Measurements from ENCODE around the gene UNC93A.
"Not testable (repeated sequence)": the region's sequence is repeated elsewhere in the genome, so short reads cannot be mapped to it uniquely, and the experiment has no call there.

The UNC93A gene

DNA sequence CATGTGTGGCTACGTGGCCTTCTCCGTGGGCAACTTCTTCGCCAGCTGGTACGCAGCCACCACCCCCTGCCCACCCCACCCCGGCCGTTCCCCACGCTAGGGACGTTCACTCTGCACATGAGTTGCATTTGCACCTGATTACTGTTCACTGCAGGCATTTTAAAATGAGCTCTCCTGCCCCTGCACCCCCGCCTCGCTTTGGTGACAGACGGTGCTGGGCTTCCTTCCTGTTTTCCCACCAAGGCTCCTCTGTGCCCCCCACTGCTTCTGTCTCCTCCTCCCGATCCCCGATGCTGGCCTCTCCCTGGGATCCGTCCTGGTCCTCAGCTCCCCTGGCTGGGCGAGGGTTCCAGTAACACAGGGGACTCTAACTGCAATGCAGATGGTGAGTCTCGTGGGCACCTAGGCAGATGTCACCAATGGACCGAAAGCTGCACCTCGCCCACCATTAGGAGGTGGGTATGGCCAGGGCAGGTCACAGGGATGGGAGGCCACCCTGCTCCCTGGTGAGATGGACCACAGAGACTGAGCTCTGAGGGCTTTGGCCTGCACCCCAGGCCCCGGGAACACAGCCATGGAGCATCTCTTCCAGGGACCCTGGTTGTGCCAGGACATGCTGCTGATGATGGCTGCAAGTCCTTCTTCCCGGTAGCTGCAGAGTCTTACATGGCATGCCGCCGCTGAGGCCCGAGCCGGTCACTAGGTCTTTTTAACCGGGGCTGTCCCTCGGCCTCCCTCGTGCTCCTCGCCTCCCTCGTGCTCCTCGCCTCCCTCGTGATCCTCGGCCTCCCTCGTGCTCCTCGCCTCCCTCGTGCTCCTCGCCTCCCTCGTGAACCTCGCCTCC lies 3.8 kb downstream of the UNC93A start:
- DNase-seq, result no peak

GRCh38 chr6:167295495-167296292 lies 4.6 kb downstream of the UNC93A start:
- DNase-seq, result no peak

DNA sequence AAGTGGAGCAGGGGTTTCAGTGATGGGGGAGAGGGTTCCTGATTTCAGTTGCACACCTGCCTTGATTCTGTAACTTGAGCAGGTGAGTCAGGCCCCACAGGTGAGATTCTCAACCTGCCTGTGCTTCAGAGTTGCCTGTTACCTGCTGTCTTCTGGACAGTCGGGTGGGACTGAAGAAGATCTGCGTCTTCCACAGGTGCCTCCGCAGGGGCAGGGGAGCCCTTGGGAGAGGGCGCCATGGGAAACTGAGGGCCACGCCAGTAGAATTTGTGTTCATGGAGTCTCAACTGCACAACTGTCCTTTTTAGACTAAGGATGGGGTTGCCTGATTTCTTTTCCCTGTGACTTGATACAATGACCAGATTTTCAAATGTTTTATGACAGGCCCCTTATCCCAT lies 5.2 kb downstream of the UNC93A start:
- no peak for DNase-seq

DNA sequence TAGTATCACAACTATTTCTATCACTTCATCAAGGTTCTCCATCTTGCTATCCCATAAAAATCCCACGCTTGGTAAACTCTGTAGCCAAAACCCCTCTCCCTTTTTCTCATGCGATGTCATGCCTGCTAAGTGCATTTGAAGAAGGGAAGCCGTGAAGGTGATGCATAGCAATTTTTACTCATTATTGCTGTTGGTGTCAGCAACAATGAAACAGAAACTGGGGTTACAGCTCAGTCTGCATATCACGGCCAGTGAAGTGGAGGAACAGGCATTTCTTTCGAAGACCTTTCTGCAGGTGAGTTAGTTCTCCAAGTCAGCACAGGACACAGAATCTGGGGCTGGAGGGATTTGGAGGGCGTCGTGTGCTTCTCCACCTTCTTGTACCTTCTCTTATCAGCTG lies 5.8 kb downstream of the UNC93A start:
- no peak for DNase-seq

DNA sequence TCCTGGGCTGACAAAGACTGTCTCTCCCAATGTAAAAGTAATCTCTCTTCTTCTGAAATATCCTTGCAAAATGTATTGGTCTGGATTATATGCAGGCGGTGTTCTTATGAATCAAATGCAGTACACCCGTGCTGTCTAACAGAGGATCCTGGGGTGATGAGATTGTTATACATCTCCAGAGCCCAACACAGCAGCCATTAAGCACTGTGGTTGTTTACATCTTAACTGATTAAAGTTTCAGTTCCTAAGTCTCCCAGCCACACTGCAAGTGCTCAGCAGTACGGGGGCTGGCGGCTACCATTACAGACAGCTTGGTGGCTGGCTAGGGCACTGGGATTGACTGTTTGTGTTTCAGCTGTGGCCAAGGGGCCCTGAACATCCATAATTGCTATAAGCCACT lies 7.0 kb downstream of the UNC93A start:
- no peak for DNase-seq

DNA sequence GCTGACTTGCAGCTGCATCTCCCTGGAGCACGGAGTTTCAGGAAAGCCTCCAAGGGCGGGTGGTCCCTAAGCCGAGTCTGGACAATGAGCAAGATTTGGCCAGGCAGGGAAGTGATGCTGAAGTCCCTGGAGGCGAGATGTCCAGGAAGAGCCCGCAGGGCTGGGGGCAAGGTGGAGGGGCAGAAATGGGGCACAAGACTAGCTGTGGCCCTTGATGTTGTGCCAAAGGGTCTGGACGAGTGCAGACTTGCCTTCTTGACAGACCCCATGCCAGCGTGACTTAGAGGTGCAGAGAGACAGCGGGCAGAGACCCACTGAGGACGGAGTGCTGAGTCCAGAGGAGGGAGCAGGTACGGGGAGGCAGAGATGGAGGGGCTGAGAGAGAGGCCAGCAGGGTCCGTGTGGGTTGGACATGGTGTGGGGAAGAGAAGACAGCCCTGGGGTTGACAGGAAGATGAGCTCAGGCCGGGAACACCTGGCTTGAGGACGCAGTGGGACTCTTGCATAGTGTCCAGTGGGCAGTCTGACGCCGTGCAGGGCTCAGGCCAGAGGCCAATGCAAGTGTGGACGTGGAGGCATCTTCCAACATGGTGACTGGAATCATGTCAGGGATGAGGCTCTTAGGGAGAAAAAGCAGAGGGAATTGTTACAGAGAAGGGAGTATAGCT lies 8.7 kb downstream of the UNC93A start:
- no peak for DNase-seq

GRCh38 chr6:167300902-167301777 lies 10.0 kb downstream of the UNC93A start:
- DNase-seq, result no peak

GRCh38 chr6:167302074-167302473 lies 11.0 kb downstream of the UNC93A start:
- DNase-seq, result no peak

- no peak for DNase-seq
Observed at GRCh38 chr6:167302796-167303195, 11.7 kb downstream of the UNC93A start.

GRCh38 chr6:167303675-167304625 lies 12.8 kb downstream of the UNC93A start:
- no peak for DNase-seq

- no peak for DNase-seq
Observed at GRCh38 chr6:167304912-167305311, 13.8 kb downstream of the UNC93A start.

DNA sequence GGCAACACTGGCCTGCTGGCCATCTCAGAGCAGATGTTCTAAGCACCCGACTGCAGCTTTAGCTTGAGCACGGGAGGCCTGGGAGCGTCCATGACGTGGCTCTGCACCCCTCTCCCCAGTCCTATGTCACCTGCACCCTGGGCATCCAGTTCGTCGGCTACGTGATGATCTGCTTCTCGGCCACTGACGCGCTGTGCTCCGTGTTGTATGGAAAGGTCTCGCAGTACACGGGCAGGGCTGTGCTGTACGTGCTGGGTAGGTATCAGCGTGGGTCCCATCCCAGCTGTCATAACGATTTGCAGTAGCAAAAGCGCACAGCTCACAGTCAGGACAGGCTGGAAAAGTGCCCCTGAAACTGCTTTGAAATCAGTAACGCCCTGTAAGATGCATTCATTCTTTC lies 14.7 kb downstream of the UNC93A start:
- DNase-seq, result no peak

DNA sequence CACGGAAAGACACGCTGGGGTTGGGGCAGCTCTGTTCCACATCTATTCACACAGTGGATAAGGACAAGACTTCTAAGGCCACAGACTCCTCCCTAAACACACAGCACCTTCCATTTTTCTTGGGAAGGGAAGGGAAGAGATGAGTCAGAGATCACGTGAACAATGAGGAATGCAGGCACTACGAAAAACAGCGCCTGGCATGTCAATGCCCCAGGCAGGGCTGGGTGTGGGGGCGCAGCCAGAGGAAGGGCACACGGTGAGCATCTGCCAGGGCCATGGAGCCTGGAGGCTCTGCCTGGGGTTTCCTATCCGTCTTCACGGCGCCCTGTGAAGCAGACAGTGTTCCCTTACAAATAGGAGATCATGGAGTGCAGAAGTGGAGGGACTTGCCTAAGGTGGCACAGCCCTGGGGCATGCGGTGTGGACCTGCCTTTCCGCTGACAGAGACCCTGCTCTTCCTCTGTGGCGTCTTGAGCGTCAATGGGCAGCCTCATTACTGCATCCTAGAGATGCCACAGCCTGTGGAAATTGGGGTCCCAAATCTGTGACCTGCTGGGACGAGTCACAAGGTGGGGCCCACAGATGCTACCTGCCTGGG lies 15.4 kb downstream of the UNC93A start:
- DNase-seq, result no peak

GRCh38 chr6:167307342-167307955 lies 16.3 kb downstream of the UNC93A start:
- DNase-seq, result no peak

DNA sequence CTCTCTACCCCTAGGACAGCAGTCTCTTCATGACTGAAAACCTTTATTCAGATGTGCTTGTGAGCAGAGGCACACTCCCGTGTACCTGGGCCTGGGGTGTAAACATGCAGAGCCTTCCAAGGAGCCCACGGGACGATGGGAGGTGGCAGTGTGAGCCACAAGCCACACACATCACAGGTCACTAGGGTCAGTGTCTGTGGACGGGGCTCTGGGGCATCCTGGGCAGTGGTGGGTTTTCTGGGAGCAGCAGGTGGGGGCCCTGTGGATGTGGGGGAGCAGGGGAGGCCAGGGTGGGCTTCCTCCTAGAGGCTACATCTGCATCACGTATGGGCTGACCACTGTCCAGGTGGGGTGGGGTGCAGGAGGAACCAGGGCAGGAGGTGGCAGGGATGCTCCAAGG lies 17.1 kb downstream of the UNC93A start:
- DNase-seq, result no peak

DNA sequence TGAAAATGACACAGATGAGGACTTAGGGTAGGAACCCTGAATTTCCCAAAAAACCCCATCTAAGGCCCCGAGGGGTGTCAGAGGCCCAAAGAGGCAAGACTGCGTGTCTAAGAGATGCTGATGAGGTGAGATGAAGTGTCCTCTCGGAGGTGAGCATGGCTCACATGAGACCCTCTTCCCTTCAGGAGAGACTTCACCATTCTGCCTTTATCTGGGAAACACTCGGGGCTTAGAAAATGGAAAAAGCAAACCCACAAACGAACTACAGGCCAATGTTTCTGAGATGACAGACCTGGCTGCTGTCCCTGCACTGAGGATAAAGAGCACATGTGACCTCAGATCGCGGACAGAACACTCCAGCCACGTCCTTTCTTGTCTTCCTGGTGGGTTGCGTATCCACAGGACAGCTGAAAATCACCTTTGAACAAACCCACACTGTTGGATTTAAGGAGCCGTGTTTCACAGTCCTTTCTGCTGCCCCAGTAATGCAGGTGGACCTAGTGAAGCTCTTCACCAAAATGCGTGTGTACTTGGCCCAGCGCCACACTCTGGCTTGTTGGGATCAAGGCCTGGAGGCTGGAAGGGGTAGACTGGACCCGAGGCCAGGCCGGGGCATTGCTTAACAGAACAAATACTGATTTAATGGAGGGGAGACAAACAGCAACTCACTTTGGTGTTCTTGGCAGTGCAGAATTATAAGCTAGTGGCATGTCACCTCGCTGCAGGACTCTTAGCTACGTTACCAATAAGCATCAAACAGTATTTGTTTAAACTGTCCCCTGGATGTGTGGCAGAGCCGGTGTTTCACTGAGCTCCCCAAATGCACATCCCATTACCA lies 18.5 kb downstream of the UNC93A start:
- not testable (repeated sequence) for DNase-seq

DNA sequence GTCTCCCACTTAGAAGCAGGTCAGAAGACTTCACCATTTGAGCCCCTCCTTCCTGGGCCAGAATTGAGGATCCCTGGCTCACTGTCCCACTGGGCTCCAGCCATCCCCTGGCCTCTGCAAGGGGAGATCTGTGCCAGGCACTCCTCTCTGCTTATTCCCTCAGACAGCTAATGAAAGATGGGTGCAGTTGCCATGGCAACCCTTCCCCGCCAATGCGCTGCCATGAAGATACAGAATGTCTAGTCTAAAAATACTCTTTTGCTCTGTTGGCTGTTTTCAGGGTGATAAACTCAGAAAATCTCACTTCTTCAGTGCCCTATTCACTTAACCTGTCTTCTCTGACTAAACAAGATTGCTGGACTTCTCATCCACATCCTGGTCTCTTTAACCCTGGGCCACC lies 20.2 kb downstream of the UNC93A start:
- DNase-seq, result no peak

DNA sequence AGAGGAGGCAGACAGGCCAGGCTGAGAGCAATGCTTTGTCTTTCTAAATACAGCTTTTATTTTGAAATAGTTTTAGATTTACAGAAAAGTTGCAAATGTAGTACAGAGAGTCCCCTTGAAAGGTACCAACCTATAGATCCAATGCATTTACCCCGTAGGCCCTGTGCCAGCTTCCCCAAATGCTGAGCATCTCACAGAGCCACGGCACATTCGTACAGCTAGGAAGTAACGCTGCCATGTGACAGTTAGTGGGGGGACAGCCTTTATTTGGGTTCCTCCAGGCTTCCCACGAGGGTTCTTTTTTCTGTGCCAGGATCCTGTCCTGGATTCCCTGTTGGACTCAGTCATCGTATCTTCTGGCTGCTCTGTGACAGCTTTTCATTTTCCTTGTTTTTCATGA lies 20.6 kb downstream of the UNC93A start:
- DNase-seq, result not testable (repeated sequence)

DNA sequence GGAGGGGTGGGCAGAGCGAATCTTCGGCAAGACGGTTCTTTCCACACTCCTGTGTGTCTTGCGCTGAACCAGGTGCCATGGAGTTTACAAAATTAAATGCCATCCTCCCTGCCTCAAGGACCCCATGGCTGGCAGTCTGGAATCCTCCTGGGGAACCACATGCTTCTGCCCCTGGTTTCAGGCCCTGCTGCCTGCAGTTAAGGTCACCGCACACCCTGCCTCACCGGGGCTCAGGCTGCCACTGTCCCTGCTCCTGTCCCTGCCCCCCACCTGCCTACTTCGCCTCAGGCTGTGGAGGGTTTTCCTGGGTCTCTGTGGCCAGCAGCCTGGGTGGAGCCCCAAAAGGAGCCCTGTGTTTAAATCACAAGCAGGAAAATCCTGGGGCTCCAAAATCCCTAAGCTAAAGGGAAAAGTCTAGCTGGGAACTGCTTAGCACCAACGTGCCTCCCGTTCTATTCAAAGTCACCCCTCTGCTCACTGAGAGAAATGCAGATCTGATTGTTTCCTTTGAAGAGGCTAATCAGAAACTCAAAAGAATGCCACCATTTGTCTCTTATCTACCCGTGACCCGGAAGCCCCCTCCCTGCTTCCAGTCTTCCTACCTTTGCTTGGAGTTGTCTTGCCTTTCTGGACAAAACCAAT lies 23.2 kb downstream of the UNC93A start:
- DNase-seq, result no peak
